Keratinocyte (primary cell): ENCODE measurements around the gene AEBP1.

ENCODE experiments used
- EZH2 ChIP-seq: IDR thresholded peaks from one replicate; pipeline ENCODE4 v1.6.1; 2012; ENCODE audit warnings: inconsistent platforms, mild to moderate bottlenecking, low read length, moderate library complexity
- TF ChIP-seq, protein P1 (sequence below), 3 experiments: IDR thresholded peaks in 1 of 3; conservative IDR thresholded peaks in 1 of 3; optimal IDR thresholded peaks in 1 of 3; 2 replicates in 2 of 3; 3 replicates in 1 of 3; pipeline versions ENCODE3 to v1.5.1; 2011; ENCODE audit warnings: low read length in 3 of 3, mild to moderate bottlenecking in 3 of 3, moderate library complexity in 2 of 3, control low read depth in 1 of 3, inconsistent platforms in 1 of 3; ENCODE audit not compliant: insufficient read depth in 2 of 3; ENCODE audit errors: extremely low read depth in 1 of 3

DNA sequence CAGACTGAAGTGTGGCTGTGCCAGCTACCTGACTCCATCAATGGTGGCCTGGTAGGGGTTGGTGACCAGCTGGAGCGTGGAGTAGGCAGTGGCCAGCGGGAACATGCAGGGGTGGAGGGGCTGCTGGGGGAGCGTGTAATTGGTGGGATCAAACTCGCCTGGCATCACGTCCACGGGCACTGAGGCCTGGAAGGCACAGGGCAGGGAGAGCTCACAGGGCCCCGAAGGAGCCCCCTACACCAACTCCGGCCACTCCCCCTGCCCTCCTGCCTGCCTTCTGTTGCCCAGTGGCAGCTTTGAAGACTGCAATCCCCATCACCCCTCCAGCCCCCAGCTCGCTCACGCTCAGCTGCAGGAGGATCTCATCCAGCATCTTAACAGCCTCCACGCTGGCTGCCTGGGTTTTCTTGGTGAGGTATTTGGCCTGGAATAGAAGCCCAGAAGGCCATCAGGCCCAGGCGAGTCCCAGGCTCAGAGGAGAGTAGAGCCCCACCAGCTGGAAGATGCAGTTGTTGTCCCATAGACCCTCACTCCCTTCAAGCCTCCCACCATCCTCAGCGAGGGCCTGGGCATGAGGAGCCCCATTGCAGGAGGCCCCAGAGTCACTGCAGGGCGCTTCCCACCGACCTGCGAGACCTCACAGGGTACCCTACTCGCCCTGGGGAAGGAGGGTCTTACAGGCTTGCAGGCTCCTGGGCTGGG lies 12.1 kb downstream of the AEBP1 start:
- TF ChIP-seq, protein P1, sequence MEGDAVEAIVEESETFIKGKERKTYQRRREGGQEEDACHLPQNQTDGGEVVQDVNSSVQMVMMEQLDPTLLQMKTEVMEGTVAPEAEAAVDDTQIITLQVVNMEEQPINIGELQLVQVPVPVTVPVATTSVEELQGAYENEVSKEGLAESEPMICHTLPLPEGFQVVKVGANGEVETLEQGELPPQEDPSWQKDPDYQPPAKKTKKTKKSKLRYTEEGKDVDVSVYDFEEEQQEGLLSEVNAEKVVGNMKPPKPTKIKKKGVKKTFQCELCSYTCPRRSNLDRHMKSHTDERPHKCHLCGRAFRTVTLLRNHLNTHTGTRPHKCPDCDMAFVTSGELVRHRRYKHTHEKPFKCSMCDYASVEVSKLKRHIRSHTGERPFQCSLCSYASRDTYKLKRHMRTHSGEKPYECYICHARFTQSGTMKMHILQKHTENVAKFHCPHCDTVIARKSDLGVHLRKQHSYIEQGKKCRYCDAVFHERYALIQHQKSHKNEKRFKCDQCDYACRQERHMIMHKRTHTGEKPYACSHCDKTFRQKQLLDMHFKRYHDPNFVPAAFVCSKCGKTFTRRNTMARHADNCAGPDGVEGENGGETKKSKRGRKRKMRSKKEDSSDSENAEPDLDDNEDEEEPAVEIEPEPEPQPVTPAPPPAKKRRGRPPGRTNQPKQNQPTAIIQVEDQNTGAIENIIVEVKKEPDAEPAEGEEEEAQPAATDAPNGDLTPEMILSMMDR (optimal IDR thresholded peaks at IDR 0.05 in 1 of 3, IDR thresholded peaks at IDR 0.05 in 1 of 3, conservative IDR thresholded peaks at IDR 0.05 in 1 of 3; ENCODE audit: extremely low read depth in 1 of 3, insufficient read depth in 2 of 3, low read length in 3 of 3): no peak
- no peak for TF ChIP-seq EZH2
